Camera-type eye (tissue), 1 donor: ENCODE data around the gene PNO1. TPM values are rescaled to one million over a fixed set of nuclear protein-coding genes. Genes with fewer than 3 reads are reported as not detected.

ENCODE experiments used
- total RNA-seq: library from RNA; depleted of rRNA; stranded (reverse); fragments of >200 nt; gene quantifications from one replicate; pipeline ENCODE4 v1.2.3, GENCODE V29; 2014

Gene PNO1
- 20.3 TPM for total RNA-seq

DNA sequence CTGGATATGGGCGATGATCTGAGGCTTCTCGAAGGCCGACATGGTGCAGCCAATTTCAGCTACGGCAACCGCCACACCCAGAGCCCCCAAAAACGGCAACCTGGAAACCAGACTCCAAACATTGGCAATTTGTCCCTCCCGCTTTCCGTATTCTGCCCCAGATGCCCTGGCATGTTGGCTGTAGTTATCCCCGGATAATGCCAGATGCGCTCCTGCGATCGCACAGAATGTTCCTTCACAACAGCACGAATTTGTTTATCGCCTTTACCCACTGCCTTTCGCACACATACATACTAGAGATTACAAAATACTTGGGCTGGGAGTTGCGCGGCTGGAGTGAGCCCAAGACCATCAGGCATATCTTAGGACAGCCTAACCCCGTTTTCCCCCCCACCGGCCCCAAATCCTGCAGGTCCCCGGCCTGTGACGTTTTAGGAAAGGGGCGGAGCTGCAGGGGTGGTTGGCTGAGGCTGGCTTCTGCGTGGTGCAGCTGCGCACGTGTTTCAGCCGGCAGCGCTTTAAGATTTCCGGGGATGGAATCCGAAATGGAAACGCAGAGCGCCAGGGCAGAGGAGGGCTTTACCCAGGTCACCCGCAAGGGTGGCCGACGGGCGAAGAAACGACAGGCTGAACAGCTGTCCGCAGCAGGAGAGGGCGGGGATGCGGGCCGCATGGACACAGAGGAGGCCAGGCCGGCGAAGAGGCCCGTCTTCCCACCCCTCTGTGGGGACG lies at the start of gene PNO1:
Gene PNO1 (plus strand): TSS at position 487 of the 732 bp plus-strand sequence. CDS start 47 bp downstream, at position 534.

Other genes starting within 250 kb of the PNO1 start
- gene C1D, start 94.9 kb upstream of the PNO1 start, total RNA-seq = 57.0 TPM
- 83.9 TPM for gene PPP3R1, start 94.6 kb downstream of the PNO1 start, total RNA-seq
- gene CNRIP1, start 162.1 kb downstream of the PNO1 start, total RNA-seq = 38.9 TPM
- gene PLEK, start 207.4 kb downstream of the PNO1 start, total RNA-seq = 7.2 TPM